Lower leg skin (tissue), 3 donors: ENCODE results near the gene ADAT2.

Source experiments
- CTCF ChIP-seq, 3 donors: fragments of 450-650 bp; IDR thresholded peaks; one replicate each; pipeline ENCODE4 v1.5.1; 2016; ENCODE audit warnings: antibody characterized with exemption in 3 of 3, mild to moderate bottlenecking in 3 of 3, moderate library complexity in 2 of 3
- POLR2A ChIP-seq, 2 donors: fragments of 450-650 bp; IDR thresholded peaks; one replicate each; pipeline ENCODE4 v1.6.1; 2016 to 2017; ENCODE audit warnings: antibody characterized with exemption in 2 of 2, mild to moderate bottlenecking in 1 of 2, moderate library complexity in 1 of 2

GRCh38 chr6:143401068-143401446 lies 49.4 kb downstream of the ADAT2 start:
- TF ChIP-seq POLR2A (IDR thresholded peaks at IDR 0.05) = no peak
- TF ChIP-seq CTCF (IDR thresholded peaks at IDR 0.05) = no peak
